HUES6 (cell line): Measurements from ENCODE around the gene HSPG2.

Source experiments
- H3K27ac ChIP-seq: 2 replicates; pipeline ENCODE4 v1.7.0; 2013; ENCODE audit warnings: low read depth, mild to moderate bottlenecking, low read length, inconsistent platforms
- H3K27me3 ChIP-seq: 2 replicates; pipeline ENCODE4 v1.6.1; 2013; ENCODE audit warnings: low read length; ENCODE audit not compliant: control insufficient read depth, insufficient read depth
- H3K36me3 ChIP-seq: 2 replicates; pipeline ENCODE4 v1.6.1; 2013; ENCODE audit warnings: low read length; ENCODE audit not compliant: control insufficient read depth, insufficient read depth
- H3K4me1 ChIP-seq: 2 replicates; pipeline ENCODE4 v1.6.1; 2013; ENCODE audit warnings: low read length; ENCODE audit not compliant: control insufficient read depth, insufficient read depth
- H3K4me3 ChIP-seq: 2 replicates; pipeline ENCODE4 v1.5.1; 2013; ENCODE audit warnings: low read depth, low read length
- H3K9ac ChIP-seq: one replicate; pipeline ENCODE4 v1.6.1; 2013; ENCODE audit warnings: mild to moderate bottlenecking, low read length
- H3K9me3 ChIP-seq: 2 replicates; pipeline ENCODE4 v1.6.1; 2013; ENCODE audit warnings: low read depth, low read length; ENCODE audit not compliant: control insufficient read depth, insufficient read depth

The HSPG2 gene

DNA sequence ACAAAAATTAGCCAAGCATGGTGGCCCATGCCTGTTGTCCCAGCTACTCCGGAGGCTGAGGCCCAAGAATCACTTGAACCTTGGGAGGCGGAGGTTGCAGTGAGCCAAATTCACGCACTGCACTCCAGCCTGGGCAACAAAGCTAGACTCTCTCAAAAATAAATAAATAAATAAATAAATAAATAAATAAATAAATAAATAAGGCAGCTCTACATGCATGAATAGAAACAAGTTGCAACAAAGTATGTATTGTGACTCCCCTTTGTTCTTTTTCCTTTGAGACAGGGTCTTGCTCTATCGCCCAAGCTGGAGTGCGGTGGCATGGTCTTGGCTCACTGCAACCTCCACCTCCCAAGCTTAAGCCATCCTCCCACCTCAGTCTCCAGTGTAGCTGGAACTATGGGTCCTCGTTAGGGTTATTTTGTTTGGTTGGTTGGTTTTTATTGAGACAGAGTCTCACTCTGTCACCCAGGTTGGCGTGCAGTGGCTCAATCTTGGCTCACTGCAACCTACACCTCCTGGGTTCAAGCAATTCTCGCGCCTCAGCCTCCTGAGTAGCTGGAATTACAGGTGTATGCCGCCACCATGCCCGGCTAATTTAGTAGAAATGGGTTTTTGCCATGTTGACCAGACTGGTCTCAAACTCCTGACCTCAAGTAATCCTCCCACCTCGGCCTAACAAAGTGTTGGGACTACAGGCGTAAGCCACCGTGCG lies 162.1 kb downstream of the HSPG2 start:
- H3K27me3 ChIP-seq, result no peaks in the 10 kb centered on the region
- H3K27ac ChIP-seq, result no peak overlapping the region
- no peaks in the 10 kb centered on the region for H3K36me3 ChIP-seq
- H3K4me3 ChIP-seq, result no peak overlapping the region
- no peaks in the 10 kb centered on the region for H3K4me1 ChIP-seq
- no peaks in the 10 kb centered on the region for H3K9me3 ChIP-seq
- H3K9ac ChIP-seq, result no peak overlapping the region

DNA sequence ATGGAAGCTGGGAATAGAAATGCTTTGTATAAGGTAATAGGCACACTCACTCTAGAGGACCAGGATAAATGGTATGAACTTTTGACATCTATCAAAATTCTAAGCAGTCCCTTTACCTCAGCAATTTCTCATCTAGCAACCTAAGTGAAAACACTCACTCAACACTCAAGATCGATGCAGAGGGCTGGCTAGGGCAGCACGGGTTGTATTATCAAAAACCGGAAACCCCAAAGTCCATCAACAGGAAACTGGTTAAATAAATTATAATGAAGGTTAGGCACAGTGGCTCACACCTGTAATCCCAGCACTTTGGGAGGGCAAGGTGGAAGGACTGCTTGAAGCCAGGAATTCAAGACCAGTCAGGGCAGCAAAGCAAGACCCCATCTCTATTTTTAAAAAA lies 163.5 kb downstream of the HSPG2 start:
- no peak overlapping the region for H3K9ac ChIP-seq
- no peaks in the 10 kb centered on the region for H3K4me1 ChIP-seq
- H3K36me3 ChIP-seq, result 0 out of 2 replicates have a peak, but pooled peaks cover 2% of the 10 kb centered on the region
- no peak overlapping the region for H3K4me3 ChIP-seq
- no peak overlapping the region for H3K27ac ChIP-seq
- H3K27me3 ChIP-seq, result no peaks in the 10 kb centered on the region
- H3K9me3 ChIP-seq, result no peaks in the 10 kb centered on the region
